GM12891 (cell line): ENCODE measurements around the gene OVCA2.

Source experiments
- PAX5 ChIP-seq: IDR thresholded peaks from 2 replicates; pipeline ENCODE4 v1.6.1; 2011; ENCODE audit warnings: low read length, moderate library complexity, mild to moderate bottlenecking; ENCODE audit not compliant: insufficient read depth, severe bottlenecking
- POLR2A ChIP-seq: IDR thresholded peaks from 2 replicates; pipeline ENCODE4 v1.6.1; 2011; ENCODE audit warnings: low read depth, low read length, control low read depth
- POLR2AphosphoS5 ChIP-seq: IDR thresholded peaks from 2 replicates; pipeline ENCODE4 v1.6.1; 2011; ENCODE audit warnings: low read depth, low read length, control low read depth
- POU2F2 ChIP-seq: IDR thresholded peaks from 2 replicates; pipeline ENCODE4 v1.6.1; 2011; ENCODE audit warnings: low read depth, mild to moderate bottlenecking, control low read depth, low read length, moderate library complexity
- SPI1 ChIP-seq: IDR thresholded peaks from 2 replicates; pipeline ENCODE4 v1.6.1; 2011; ENCODE audit warnings: low read depth, low read length, control low read depth
- TAF1 ChIP-seq: IDR thresholded peaks from 2 replicates; pipeline ENCODE4 v1.6.1; 2011; ENCODE audit warnings: low read depth, low read length, control low read depth

DNA sequence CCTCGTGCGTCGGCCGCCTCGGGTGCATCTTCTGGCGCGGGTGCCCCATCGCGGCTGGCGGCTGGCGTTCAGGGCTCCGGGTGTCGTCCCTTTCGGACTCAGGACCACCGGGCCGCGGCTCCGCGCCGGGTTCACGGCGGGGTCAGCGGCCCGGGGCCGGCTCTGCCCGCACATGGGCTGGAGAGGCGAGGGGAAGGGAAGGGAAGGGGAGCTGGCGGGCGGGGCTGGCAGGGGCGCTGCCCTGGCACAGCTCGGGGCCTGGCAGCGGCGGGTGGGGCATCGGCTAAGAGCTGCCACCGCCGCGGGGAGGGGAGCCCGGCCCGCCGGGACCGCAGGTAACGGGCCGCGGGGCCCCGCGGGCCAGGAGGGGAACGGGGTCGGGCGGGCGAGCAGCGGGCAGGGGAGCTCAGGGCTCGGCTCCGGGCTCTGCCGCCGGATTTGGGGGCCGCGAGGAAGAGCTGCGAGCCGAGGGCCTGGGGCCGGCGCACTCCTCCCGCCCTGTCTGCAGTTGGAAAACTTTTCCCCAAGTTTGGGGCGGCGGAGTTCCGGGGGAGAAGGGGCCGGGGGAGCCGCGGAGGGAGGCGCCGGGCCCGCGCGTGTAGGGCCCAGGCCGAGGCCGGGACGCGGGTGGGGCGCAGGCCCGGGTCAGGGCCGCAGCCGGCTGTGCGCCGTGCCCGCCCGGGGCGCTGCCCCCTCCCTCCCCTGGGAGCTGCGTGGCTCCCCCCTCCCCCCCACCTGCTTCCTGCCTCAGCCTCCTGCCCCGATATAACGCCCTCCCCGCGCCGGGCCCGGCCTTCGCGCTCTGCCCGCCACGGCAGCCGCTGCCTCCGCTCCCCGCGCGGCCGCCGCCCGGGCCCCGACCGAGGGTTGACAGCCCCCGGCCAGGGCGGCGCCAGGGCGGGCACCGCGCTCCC is 13.7 kb downstream of the OVCA2 start:
- TF ChIP-seq POLR2A (no peak; the same call in 1 of the 2 replicates), POLR2AphosphoS5 (no peak; the same call in 1 of the 2 replicates), SPI1 (no peak), TAF1 (no peak), POU2F2 (no peak), PAX5 (no peak)
